NCI-H2227 treated with DMSO at 0.1 percent for 48 hours (cell line): ENCODE results near the gene PRKAR2B.

Experiments
- DNase-seq: peaks from one replicate; lab custom pipeline; 2025; lab: John Stamatoyannopoulos, UW

Gene PRKAR2B

GRCh38 chr7:107160389-107160788 is 115.9 kb downstream of the PRKAR2B start:
- DNase-seq, result no peak

GRCh38 chr7:107161415-107161814 is 116.9 kb downstream of the PRKAR2B start:
- DNase-seq, result no peak

GRCh38 chr7:107162475-107162874 is 118.0 kb downstream of the PRKAR2B start:
- no peak for DNase-seq

- DNase-seq, result no peak
Measured at GRCh38 chr7:107164092-107164491, 119.6 kb downstream of the PRKAR2B start.

- no peak for DNase-seq
Measured at GRCh38 chr7:107165341-107165740, 120.8 kb downstream of the PRKAR2B start.

- no peak for DNase-seq
Measured at GRCh38 chr7:107166736-107167426, 122.4 kb downstream of the PRKAR2B start.

GRCh38 chr7:107167483-107168232 is 123.2 kb downstream of the PRKAR2B start:
- peak; percentile 72 for DNase-seq

GRCh38 chr7:107168233-107169119 is 124.0 kb downstream of the PRKAR2B start, which contains the start of gene HBP1:
Gene HBP1 (plus strand): TSS chr7:107169003. CDS start chr7:107179894, 10,891 bp downstream.
- peak; percentile 100 for DNase-seq

GRCh38 chr7:107169120-107170050 is 124.9 kb downstream of the PRKAR2B start:
- peak; percentile 94 for DNase-seq

GRCh38 chr7:107170051-107170915 is 125.8 kb downstream of the PRKAR2B start:
- peak; percentile 4 for DNase-seq

GRCh38 chr7:107171496-107171895 is 127.0 kb downstream of the PRKAR2B start:
- DNase-seq, result no peak

GRCh38 chr7:107172276-107173032 is 127.9 kb downstream of the PRKAR2B start:
- DNase-seq, result no peak

GRCh38 chr7:107173191-107173590 is 128.7 kb downstream of the PRKAR2B start:
- no peak for DNase-seq

GRCh38 chr7:107173691-107174406 is 129.3 kb downstream of the PRKAR2B start:
- no peak for DNase-seq

GRCh38 chr7:107179326-107180164 is 135.0 kb downstream of the PRKAR2B start:
- DNase-seq, result no peak

- peak; percentile 59 for DNase-seq
Measured at GRCh38 chr7:107180378-107180777, 135.9 kb downstream of the PRKAR2B start.

- DNase-seq, result no peak
Measured at GRCh38 chr7:107181172-107181571, 136.7 kb downstream of the PRKAR2B start.

GRCh38 chr7:107185716-107186115 is 141.2 kb downstream of the PRKAR2B start:
- DNase-seq, result no peak
